HCT116 (cell line): Measurements from ENCODE around the gene ACOX3. TPM values are rescaled to one million over a fixed set of nuclear protein-coding genes. Genes with fewer than 3 reads are reported as not detected.

Experiments used
- ATAC-seq: fragments of 200-7000 bp; cut with Tn5 transposase; 2 replicates; pipeline ENCODE4 v1.9.1; 2020; ENCODE audit warnings: mild to moderate bottlenecking, moderate library complexity
- BruUV-seq: library from RNA; stranded (reverse); fragments of 400-500 nt; replicated peaks from 2 replicates; lab custom pipeline; 2021; lab: Mats Ljungman, UMichigan
- CTCF ChIA-PET: fragments of 300-600 bp; sonication (Branson Sonifier 250); formaldehyde crosslinking; loops from one replicate; lab custom pipeline; 2021; ENCODE audit warnings: antibody characterized with exemption; lab: Charles Lee
- POLR2A ChIA-PET: fragments of 300-600, 350-600 bp; sonication (Branson Sonifier 250); formaldehyde crosslinking; loops from one replicate; lab custom pipeline; 2021; ENCODE audit warnings: antibody characterized with exemption; lab: Charles Lee
- RAD21 ChIA-PET, 2 experiments: fragments of 300-600 bp; sonication (Branson Sonifier 250); formaldehyde crosslinking; loops; one replicate each; lab custom pipeline; 2023; ENCODE audit warnings: low total read pairs in 2 of 2; ENCODE audit not compliant: uncharacterized antibody in 2 of 2, unreplicated experiment in 2 of 2, low non-redundant PET in 1 of 2; lab: Charles Lee
- DNase-seq: peaks from one replicate; pipeline ENCODE4 v3.0.0-alpha.2; 2010; ENCODE audit warnings: low read depth, low spot score
- H2AFZ ChIP-seq: fragments of 200-600 bp; shearing (Covaris generic), sonication (generic); 2 replicates; pipeline ENCODE4 v1.6.1; 2017; ENCODE audit warnings: low read depth, mixed run types, mixed read lengths, antibody characterized with exemption, low read length; ENCODE audit not compliant: poor library complexity, severe bottlenecking
- H3K27ac ChIP-seq: 2 replicates; pipeline ENCODE4 v1.5.1; 2012; ENCODE audit warnings: low read depth, low read length
- H3K27me3 ChIP-seq: fragments of 200-600 bp; sonication (generic); 2 replicates; pipeline ENCODE4 v1.6.1; 2016; ENCODE audit warnings: mixed run types, low read length, mixed read lengths; ENCODE audit not compliant: insufficient read depth
- H3K36me3 ChIP-seq, 2 experiments: fragments of 200-500 bp in 1 of 2; fragments of 200-600 bp in 1 of 2; sonication (Bioruptor generic) in 1 of 2; sonication (generic) in 1 of 2; 2 replicates each; pipeline versions ENCODE4 v1.5.1 to v1.6.1; 2014 to 2016; ENCODE audit warnings: low read length in 2 of 2, inconsistent platforms in 1 of 2, mixed read lengths in 1 of 2, mixed run types in 1 of 2; ENCODE audit not compliant: insufficient read depth in 2 of 2, control insufficient read depth in 1 of 2
- H3K4me1 ChIP-seq, 2 experiments: fragments of 200-600 bp in 1 of 2; sonication (generic) in 1 of 2; 2 replicates each; pipeline versions ENCODE4 v1.5.1 to v1.6.1; 2012 to 2017; ENCODE audit warnings: low read length in 2 of 2, inconsistent platforms in 1 of 2, mild to moderate bottlenecking in 1 of 2, mixed read lengths in 1 of 2, mixed run types in 1 of 2, moderate library complexity in 1 of 2; ENCODE audit not compliant: insufficient read depth in 2 of 2, control insufficient read depth in 1 of 2
- H3K4me2 ChIP-seq: fragments of 200-600 bp; sonication (generic); 2 replicates; pipeline ENCODE4 v1.6.1; 2017; ENCODE audit warnings: mixed run types, low read length, mixed read lengths
- H3K4me3 ChIP-seq, 2 experiments: fragments of 200-600 bp in 1 of 2; sonication (generic) in 1 of 2; replicated peaks in 1 of 2; 2 replicates each; pipeline ENCODE4 v1.5.1; 2011 to 2016; ENCODE audit warnings: low read length in 2 of 2, control low read depth in 1 of 2, low read depth in 1 of 2, mild to moderate bottlenecking in 1 of 2, mixed read lengths in 1 of 2, mixed run types in 1 of 2
- H3K79me2 ChIP-seq: fragments of 200-600 bp; sonication (generic); 2 replicates; pipeline ENCODE4 v1.6.1; 2017; ENCODE audit warnings: mild to moderate bottlenecking, mixed run types, low read length, moderate library complexity, mixed read lengths; ENCODE audit not compliant: insufficient read depth
- H3K9ac ChIP-seq: fragments of 200-600 bp; sonication (generic); 2 replicates; pipeline ENCODE4 v1.6.1; 2016; ENCODE audit warnings: low read length, mixed read lengths
- H3K9me2 ChIP-seq: fragments of 200-600 bp; sonication (generic), shearing (Covaris generic); 2 replicates; pipeline ENCODE4 v1.6.1; 2017; ENCODE audit warnings: mixed run types, mild to moderate bottlenecking, moderate library complexity; ENCODE audit not compliant: insufficient read depth
- H3K9me3 ChIP-seq, 2 experiments: fragments of 200-500 bp in 1 of 2; fragments of 200-600 bp in 1 of 2; sonication (Bioruptor generic) in 1 of 2; sonication (generic) in 1 of 2; 2 replicates each; pipeline ENCODE4 v1.6.1; 2014 to 2017; ENCODE audit warnings: low read length in 2 of 2, mixed read lengths in 2 of 2, inconsistent platforms in 1 of 2, low read depth in 1 of 2, mild to moderate bottlenecking in 1 of 2, mixed run types in 1 of 2, moderate library complexity in 1 of 2; ENCODE audit not compliant: control insufficient read depth in 1 of 2, insufficient read depth in 1 of 2
- H4K20me1 ChIP-seq: fragments of 200-600 bp; sonication (generic), shearing (Covaris generic); 2 replicates; pipeline ENCODE4 v1.6.1; 2017; ENCODE audit warnings: mixed run types, mild to moderate bottlenecking, moderate library complexity; ENCODE audit not compliant: insufficient read depth
- ATF3 ChIP-seq: IDR thresholded peaks from 2 replicates; pipeline ENCODE4 v1.6.1; 2012
- CBX3 ChIP-seq: IDR thresholded peaks from 2 replicates; pipeline ENCODE4 v1.6.1; 2012; ENCODE audit warnings: low read depth
- CEBPB ChIP-seq: IDR thresholded peaks from 2 replicates; pipeline ENCODE4 v1.6.1; 2012; ENCODE audit warnings: low read depth
- EGR1 ChIP-seq: IDR thresholded peaks from 2 replicates; pipeline ENCODE4 v1.6.1; 2012; ENCODE audit warnings: low read depth
- ELF1 ChIP-seq: IDR thresholded peaks from 2 replicates; pipeline ENCODE4 v1.6.1; 2012; ENCODE audit warnings: low read depth, borderline replicate concordance
- EZH2phosphoT487 ChIP-seq: fragments of 200-600 bp; IDR thresholded peaks from 2 replicates; pipeline ENCODE4 v1.6.1; 2018; ENCODE audit warnings: antibody characterized with exemption, borderline replicate concordance
- MAX ChIP-seq: IDR thresholded peaks from 2 replicates; pipeline ENCODE4 v1.6.1; 2012
- REST ChIP-seq: IDR thresholded peaks from 2 replicates; pipeline ENCODE4 v1.6.1; 2012; ENCODE audit warnings: low read depth
- SIN3A ChIP-seq: IDR thresholded peaks from 2 replicates; pipeline ENCODE4 v1.6.1; 2012; ENCODE audit warnings: low read depth
- SP1 ChIP-seq: IDR thresholded peaks from 2 replicates; pipeline ENCODE4 v1.6.1; 2012; ENCODE audit warnings: low read depth
- SRF ChIP-seq: IDR thresholded peaks from 2 replicates; pipeline ENCODE4 v1.6.1; 2012; ENCODE audit warnings: low read depth
- TCF7L2 ChIP-seq: IDR thresholded peaks from 2 replicates; pipeline ENCODE4 v1.7.0; 2011; ENCODE audit warnings: borderline replicate concordance, inconsistent platforms; ENCODE audit not compliant: insufficient read depth, insufficient read length; ENCODE audit errors: extremely low read depth
- YY1 ChIP-seq: IDR thresholded peaks from 2 replicates; pipeline ENCODE4 v1.6.1; 2011; ENCODE audit warnings: low read length, low read depth, moderate library complexity, mild to moderate bottlenecking; ENCODE audit not compliant: insufficient replicate concordance; ENCODE audit errors: extremely low read depth
- ZFX ChIP-seq: fragments of 450-650 bp; IDR thresholded peaks from 2 replicates; pipeline ENCODE4 v1.6.1; 2017
- ZNF274 ChIP-seq: fragments of 200-500 bp; sonication (Bioruptor generic); IDR thresholded peaks from 2 replicates; pipeline ENCODE4 v1.6.1; 2014; ENCODE audit warnings: mild to moderate bottlenecking, low read depth, low read length, inconsistent platforms
- intact Hi-C: fragments of 100-400 bp; cut with micrococcal nuclease; formaldehyde crosslinking; loops from 2 replicates; pipeline ENCODE4 v1.10.0; 2022
- total RNA-seq: library from RNA; stranded (reverse); gene quantifications from one replicate; pipeline ENCODE4 v1.2.1, GENCODE V29; 2021; ENCODE audit not compliant: unreplicated experiment

The ACOX3 gene
- total RNA-seq, 1 experiment from 2014 or later: 16.9 TPM

- no peak overlapping the region for H2AFZ ChIP-seq
- H3K4me1 ChIP-seq: peaks cover 11 to 19% of the 10 kb centered on the region in 2 experiments; a peak in 3 of 4 replicates
- intact Hi-C loops: no loop called here
- no peak overlapping the region for H3K4me2 ChIP-seq
- H3K27me3 ChIP-seq: no peaks in the 10 kb centered on the region
- peaks cover 92% of the 10 kb centered on the region for H3K79me2 ChIP-seq
- no peaks in the 10 kb centered on the region for H4K20me1 ChIP-seq
- no peak overlapping the region for H3K4me3 ChIP-seq
- no TSS peak for BruUV-seq
- peaks cover 3 to 5% of the 10 kb centered on the region in 2 experiments; a peak in 1 of 4 replicates for H3K36me3 ChIP-seq
- ChIA-PET CTCF (no interaction called here), POLR2A (no interaction called here), RAD21 (no interaction called here)
- H3K9me3 ChIP-seq: no peaks in the 10 kb centered on the region
- TF ChIP-seq TCF7L2: no peak
- TF ChIP-seq ZNF274: no peak
- TF ChIP-seq YY1: no peak
- no peak for TF ChIP-seq SIN3A
- no peak for TF ChIP-seq ZFX
- no peak for TF ChIP-seq EZH2phosphoT487
- TF ChIP-seq SRF: no peak
- TF ChIP-seq CBX3: no peak
- TF ChIP-seq MAX: no peak
- ATAC-seq (no peak), DNase-seq (no peak)
- no peak overlapping the region for H3K9ac ChIP-seq
- H3K9me2 ChIP-seq: no peaks in the 10 kb centered on the region
- H3K27ac ChIP-seq: no peak overlapping the region
Measured at GRCh38 chr4:8443801-8444200, 3.3 kb upstream of the ACOX3 start.

GRCh38 chr4:8442596-8443358 is 2.3 kb upstream of the ACOX3 start:
- peaks cover 95% of the 10 kb centered on the region for H3K79me2 ChIP-seq
- intact Hi-C loops: no loop called here
- no peak overlapping the region for H3K27ac ChIP-seq
- DNase-seq (no peak), ATAC-seq (no peak)
- H3K9me3 ChIP-seq: no peaks in the 10 kb centered on the region
- peak overlapping the region; percentile 93 for H3K4me2 ChIP-seq
- no peaks in the 10 kb centered on the region for H4K20me1 ChIP-seq
- no TSS peak for BruUV-seq
- H2AFZ ChIP-seq: no peak overlapping the region
- no peak overlapping the region for H3K4me3 ChIP-seq
- POLR2A ChIA-PET: no interaction called here
- CTCF ChIA-PET: no interaction called here
- H3K36me3 ChIP-seq: peaks cover 3 to 5% of the 10 kb centered on the region in 2 experiments; a peak in 1 of 4 replicates
- RAD21 ChIA-PET: no interaction called here
- peaks cover 11 to 19% of the 10 kb centered on the region in 2 experiments; a peak in 3 of 4 replicates for H3K4me1 ChIP-seq
- no peak overlapping the region for H3K9ac ChIP-seq
- H3K27me3 ChIP-seq: no peaks in the 10 kb centered on the region
- H3K9me2 ChIP-seq: no peaks in the 10 kb centered on the region
- no peak for TF ChIP-seq CEBPB
- no peak for TF ChIP-seq ATF3
- no peak for TF ChIP-seq ELF1
- TF ChIP-seq REST: no peak
- no peak for TF ChIP-seq EGR1
- no peak for TF ChIP-seq YY1
- TF ChIP-seq SIN3A: no peak
- no peak for TF ChIP-seq SRF
- no peak for TF ChIP-seq SP1
